Measurements from ENCODE around the gene TUBGCP2. TPM values are rescaled to one million over a fixed set of nuclear protein-coding genes. Genes with fewer than 3 reads are reported as not detected.
A peak's percentile ranks its signal among the peaks of the same experiment; 100 is the strongest.

The TUBGCP2 gene
- total and polyA plus RNA-seq, 2 of the 13 experiments (the other 11 are each of a cell fraction or from before 2014, with no cell fraction given), result 21.3 to 34.5 TPM

GRCh38 chr10:133329491-133330202, 21.0 kb upstream of the TUBGCP2 start (continued):
- TF ChIP-seq ZGPAT (CRISPR knock-in tag; IDR thresholded peaks at IDR 0.05) (peak; percentile 54; the same call in 1 of the 2 replicates), GATAD2A (CRISPR knock-in tag; IDR thresholded peaks at IDR 0.05) (peak; percentile 72), SMC3 (IDR thresholded peaks at IDR 0.05; ENCODE audit: low read length) (peak; percentile 54), ZFX (CRISPR knock-in tag; IDR thresholded peaks at IDR 0.05; ENCODE audit: low read depth) (peak; percentile 64; the same call in 1 of the 2 replicates), ZNF556 (CRISPR knock-in tag; IDR thresholded peaks at IDR 0.05; ENCODE audit: borderline replicate concordance) (peak; percentile 38; the same call in 1 of the 2 replicates), ELF1 (CRISPR knock-in tag; IDR thresholded peaks at IDR 0.05) (0 out of 2 replicates have a peak, but pooled peaks have one; percentile 34), HNRNPLL (IDR thresholded peaks at IDR 0.05; ENCODE audit: low read depth, low read length, poor library complexity, severe bottlenecking) (peak; percentile 74), TARDBP (CRISPR knock-in tag; IDR thresholded peaks at IDR 0.05) (0 out of 2 replicates have a peak, but pooled peaks have one; percentile 41), SRSF1 (optimal IDR thresholded peaks at IDR 0.05; ENCODE audit: low read depth, low read length) (no peak), RAD21 (CRISPR knock-in tag; IDR thresholded peaks at IDR 0.05) (peak; percentile 92), ZBTB25 (CRISPR knock-in tag; IDR thresholded peaks at IDR 0.05) (peak; percentile 22; the same call in 1 of the 2 replicates), ZNF34 (CRISPR knock-in tag; IDR thresholded peaks at IDR 0.05; ENCODE audit: borderline replicate concordance) (no peak), NR2F6 (IDR thresholded peaks at IDR 0.05) (no peak), NR2F6 (CRISPR knock-in tag; IDR thresholded peaks at IDR 0.05) (0 out of 2 replicates have a peak, but pooled peaks have one; percentile 41), TAF1 (CRISPR knock-in tag; IDR thresholded peaks at IDR 0.05) (no peak), ZBTB7B (CRISPR knock-in tag; IDR thresholded peaks at IDR 0.05) (peak; percentile 78; the same call in 1 of the 2 replicates), LCORL (IDR thresholded peaks at IDR 0.05) (no peak), LCORL (CRISPR knock-in tag; IDR thresholded peaks at IDR 0.05) (0 out of 2 replicates have a peak, but pooled peaks have one; percentile 53), PHF21A (CRISPR knock-in tag; IDR thresholded peaks at IDR 0.05) (peak; percentile 29; the same call in 1 of the 2 replicates), SP5 (CRISPR knock-in tag; IDR thresholded peaks at IDR 0.05; ENCODE audit: borderline replicate concordance, low read depth) (peak; percentile 15; the same call in 1 of the 2 replicates)
- TF ChIP-seq, protein P1, sequence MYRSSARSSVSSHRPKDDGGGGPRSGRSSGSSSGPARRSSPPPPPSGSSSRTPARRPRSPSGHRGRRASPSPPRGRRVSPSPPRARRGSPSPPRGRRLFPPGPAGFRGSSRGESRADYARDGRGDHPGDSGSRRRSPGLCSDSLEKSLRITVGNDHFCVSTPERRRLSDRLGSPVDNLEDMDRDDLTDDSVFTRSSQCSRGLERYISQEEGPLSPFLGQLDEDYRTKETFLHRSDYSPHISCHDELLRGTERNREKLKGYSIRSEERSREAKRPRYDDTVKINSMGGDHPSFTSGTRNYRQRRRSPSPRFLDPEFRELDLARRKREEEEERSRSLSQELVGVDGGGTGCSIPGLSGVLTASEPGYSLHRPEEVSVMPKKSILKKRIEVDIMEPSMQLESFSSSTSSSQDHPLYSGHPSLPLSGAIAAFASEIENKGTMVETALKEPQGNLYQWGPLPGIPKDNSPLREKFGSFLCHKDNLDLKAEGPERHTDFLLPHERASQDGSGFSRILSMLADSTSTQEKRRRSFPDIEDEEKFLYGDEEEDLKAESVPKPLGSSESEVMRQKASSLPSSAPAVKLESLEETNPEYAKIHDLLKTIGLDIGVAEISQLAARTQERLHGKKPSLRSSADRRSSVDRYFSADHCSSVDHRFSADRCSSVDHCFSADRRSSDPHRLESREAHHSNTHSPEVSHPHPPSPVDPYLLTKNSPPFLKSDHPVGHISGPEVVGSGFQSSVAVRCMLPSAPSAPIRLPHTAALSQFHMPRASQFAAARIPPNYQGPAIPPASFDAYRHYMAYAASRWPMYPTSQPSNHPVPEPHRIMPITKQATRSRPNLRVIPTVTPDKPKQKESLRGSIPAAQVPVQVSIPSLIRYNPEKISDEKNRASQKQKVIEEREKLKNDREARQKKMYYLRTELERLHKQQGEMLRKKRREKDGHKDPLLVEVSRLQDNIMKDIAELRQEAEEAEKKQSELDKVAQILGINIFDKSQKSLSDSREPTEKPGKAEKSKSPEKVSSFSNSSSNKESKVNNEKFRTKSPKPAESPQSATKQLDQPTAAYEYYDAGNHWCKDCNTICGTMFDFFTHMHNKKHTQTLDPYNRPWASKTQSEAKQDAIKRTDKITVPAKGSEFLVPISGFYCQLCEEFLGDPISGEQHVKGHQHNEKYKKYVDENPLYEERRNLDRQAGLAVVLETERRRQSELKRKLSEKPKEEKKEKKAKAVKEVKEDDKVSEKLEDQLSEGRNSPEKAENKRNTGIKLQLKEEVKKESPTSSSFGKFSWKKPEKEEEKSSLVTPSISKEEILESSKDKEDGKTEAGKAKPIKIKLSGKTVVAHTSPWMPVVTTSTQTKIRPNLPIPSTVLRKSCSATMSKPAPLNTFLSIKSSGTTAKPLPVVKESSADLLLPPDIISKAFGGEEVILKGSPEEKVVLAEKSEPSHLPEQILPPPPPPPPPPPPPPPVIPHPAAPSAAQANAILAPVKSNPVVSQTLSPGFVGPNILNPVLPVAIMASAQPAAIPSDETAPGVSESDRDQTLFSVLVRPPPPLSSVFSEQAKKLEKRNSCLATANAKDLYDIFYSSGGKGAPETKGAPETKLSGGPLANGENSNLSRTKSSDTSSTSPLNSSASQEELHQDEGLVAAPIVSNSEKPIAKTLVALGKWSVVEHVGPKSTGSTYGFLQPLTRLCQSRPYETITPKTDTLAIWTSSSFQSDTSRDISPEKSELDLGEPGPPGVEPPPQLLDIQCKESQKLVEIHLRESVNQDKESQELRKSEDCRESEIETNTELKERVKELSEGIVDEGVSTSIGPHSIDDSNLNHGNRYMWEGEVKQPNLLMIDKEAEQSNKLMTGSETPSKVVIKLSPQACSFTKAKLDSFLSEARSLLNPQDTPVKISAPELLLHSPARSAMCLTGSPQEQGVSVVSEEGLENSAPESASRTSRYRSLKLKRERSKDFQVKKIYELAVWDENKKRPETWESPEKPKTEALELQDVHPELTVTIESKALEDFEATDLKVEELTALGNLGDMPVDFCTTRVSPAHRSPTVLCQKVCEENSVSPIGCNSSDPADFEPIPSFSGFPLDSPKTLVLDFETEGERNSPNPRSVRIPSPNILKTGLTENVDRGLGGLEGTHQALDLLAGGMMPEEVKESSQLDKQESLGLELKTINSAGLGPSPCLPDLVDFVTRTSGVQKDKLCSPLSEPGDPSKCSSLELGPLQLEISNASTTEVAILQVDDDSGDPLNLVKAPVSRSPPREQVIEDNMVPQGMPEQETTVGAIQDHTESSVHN (CRISPR knock-in tag; IDR thresholded peaks at IDR 0.05), result no peak
